Activated CD4-positive, alpha-beta T cell treated with anti-CD3 and anti-CD28 coated beads for 1 hour (primary cell): ENCODE measurements around the gene CALN1.
"Not testable (repeated sequence)": the region's sequence is repeated elsewhere in the genome, so short reads cannot be mapped to it uniquely, and the experiment has no call there.

Source experiments
- DNase-seq: peaks from one replicate; pipeline ENCODE4 v3.0.0-alpha.2; 2020

The CALN1 gene

GRCh38 chr7:71846160-71846559 lies 566.0 kb downstream of the CALN1 start:
- DNase-seq = no peak

GRCh38 chr7:71843676-71844075 lies 568.5 kb downstream of the CALN1 start:
- DNase-seq = no peak

GRCh38 chr7:71842786-71843185 lies 569.4 kb downstream of the CALN1 start:
- DNase-seq = no peak

- DNase-seq = no peak
These were observed 569.8 kb downstream of the CALN1 start for GRCh38 chr7:71842381-71842780.

GRCh38 chr7:71835056-71835455 lies 577.1 kb downstream of the CALN1 start:
- DNase-seq = no peak

- DNase-seq = no peak
These were observed 582.6 kb downstream of the CALN1 start for GRCh38 chr7:71829515-71829914.

GRCh38 chr7:71828361-71828760 lies 583.8 kb downstream of the CALN1 start:
- no peak for DNase-seq

- DNase-seq = no peak
These were observed 586.0 kb downstream of the CALN1 start for GRCh38 chr7:71826141-71826540.

GRCh38 chr7:71824006-71824760 lies 588.0 kb downstream of the CALN1 start:
- no peak for DNase-seq

GRCh38 chr7:71822406-71822805 lies 589.7 kb downstream of the CALN1 start:
- not testable (repeated sequence) for DNase-seq

- no peak for DNase-seq
These were observed 594.2 kb downstream of the CALN1 start for GRCh38 chr7:71817916-71818315.

GRCh38 chr7:71808115-71808514 lies 604.0 kb downstream of the CALN1 start:
- DNase-seq = no peak

- no peak for DNase-seq
These were observed 607.9 kb downstream of the CALN1 start for GRCh38 chr7:71804256-71804655.

- no peak for DNase-seq
These were observed 610.2 kb downstream of the CALN1 start for GRCh38 chr7:71801976-71802375.

GRCh38 chr7:71800321-71800720 lies 611.8 kb downstream of the CALN1 start:
- DNase-seq = no peak

- no peak for DNase-seq
These were observed 616.7 kb downstream of the CALN1 start for GRCh38 chr7:71795410-71795809.

GRCh38 chr7:71793251-71793650 lies 618.9 kb downstream of the CALN1 start:
- DNase-seq = no peak

- no peak for DNase-seq
These were observed 624.6 kb downstream of the CALN1 start for GRCh38 chr7:71787513-71787912.

GRCh38 chr7:71785216-71785615 lies 626.9 kb downstream of the CALN1 start:
- DNase-seq = no peak

- DNase-seq = no peak
These were observed 627.4 kb downstream of the CALN1 start for GRCh38 chr7:71784781-71785180.

- no peak for DNase-seq
These were observed 628.0 kb downstream of the CALN1 start for GRCh38 chr7:71784180-71784579.

- DNase-seq = no peak
These were observed 628.4 kb downstream of the CALN1 start for GRCh38 chr7:71783779-71784178.

GRCh38 chr7:71782051-71782450 lies 630.1 kb downstream of the CALN1 start:
- no peak for DNase-seq

- DNase-seq = no peak
These were observed 631.9 kb downstream of the CALN1 start for GRCh38 chr7:71780282-71780681.

GRCh38 chr7:71777278-71777677 lies 634.9 kb downstream of the CALN1 start:
- DNase-seq = no peak
